HEK293 (cell line): ENCODE data around the gene SCN4A.

Experiments used
- CTCF ChIA-PET: fragments of 350-600 bp; formaldehyde crosslinking; extraction: SDS; loops from one replicate; lab custom pipeline; 2021; ENCODE audit warnings: antibody characterized with exemption; lab: Yijun Ruan, JAX
- POLR2A ChIA-PET: fragments of 300-600 bp; formaldehyde crosslinking; extraction: SDS; loops from one replicate; lab custom pipeline; 2020; ENCODE audit warnings: antibody characterized with exemption, inconsistent platforms; lab: Yijun Ruan, JAX
- H3K27ac ChIP-seq: fragments of 200-500 bp; sonication (Bioruptor generic); 2 replicates; pipeline ENCODE4 v1.5.1; 2014; ENCODE audit warnings: low read depth, low read length, control low read depth, inconsistent platforms; ENCODE audit errors: extremely low read depth
- H3K36me3 ChIP-seq, 2 experiments: fragments of 200-500 bp in 1 of 2; sonication (Bioruptor generic) in 1 of 2; 1 replicate in 1 of 2; 2 replicates in 1 of 2; pipeline ENCODE4 v1.5.1; 2014 to 2017; ENCODE audit warnings: inconsistent platforms in 2 of 2, low read length in 2 of 2; ENCODE audit not compliant: control insufficient read depth in 2 of 2, insufficient read depth in 1 of 2
- H3K4me1 ChIP-seq: fragments of 200-500 bp; sonication (Bioruptor generic); 2 replicates; pipeline ENCODE4 v1.5.1; 2014; ENCODE audit warnings: mild to moderate bottlenecking, low read length, inconsistent platforms; ENCODE audit not compliant: control insufficient read depth, insufficient read depth
- H3K4me3 ChIP-seq: 2 replicates; pipeline ENCODE4 v1.5.1; 2011; ENCODE audit warnings: low read depth, mild to moderate bottlenecking, control low read depth, low read length, moderate library complexity
- H3K9me3 ChIP-seq: fragments of 200-500 bp; sonication (Bioruptor generic); 2 replicates; pipeline ENCODE4 v1.5.1; 2014; ENCODE audit warnings: low read depth, low read length, inconsistent platforms; ENCODE audit not compliant: control insufficient read depth, insufficient read depth
- EGR2 ChIP-seq: fragments of 450-650 bp; formaldehyde crosslinking; IDR thresholded peaks from 2 replicates; pipeline ENCODE4 v1.5.1; 2016; ENCODE audit warnings: low read depth, missing biosample characterization, missing genetic modification characterization
- KLF1 ChIP-seq: fragments of 450-650 bp; formaldehyde crosslinking; IDR thresholded peaks from 2 replicates; pipeline ENCODE4 v1.5.1; 2016; ENCODE audit warnings: missing biosample characterization, missing genetic modification characterization
- KLF8 ChIP-seq: fragments of 450-650 bp; formaldehyde crosslinking; IDR thresholded peaks from 2 replicates; pipeline ENCODE4 v1.5.1; 2016; ENCODE audit warnings: missing biosample characterization, missing genetic modification characterization
- KLF9 ChIP-seq: fragments of 450-650 bp; formaldehyde crosslinking; IDR thresholded peaks from 2 replicates; pipeline ENCODE4 v1.5.1; 2016; ENCODE audit warnings: missing biosample characterization, missing genetic modification characterization, low read depth
- TRIM28 ChIP-seq: IDR thresholded peaks from 2 replicates; pipeline ENCODE4 v1.6.1; 2011; ENCODE audit warnings: low read length, control low read depth, borderline replicate concordance
- ZBTB21 ChIP-seq: fragments of 450-650 bp; formaldehyde crosslinking; IDR thresholded peaks from 2 replicates; pipeline ENCODE4 v1.5.1; 2017; ENCODE audit warnings: missing biosample characterization, missing genetic modification characterization
- ZFHX2 ChIP-seq: fragments of 450-650 bp; formaldehyde crosslinking; conservative IDR thresholded peaks from 2 replicates; pipeline ENCODE4 v1.5.1; 2016; ENCODE audit warnings: missing biosample characterization, missing genetic modification characterization
- ZNF133 ChIP-seq: fragments of 450-650 bp; formaldehyde crosslinking; IDR thresholded peaks from 2 replicates; pipeline ENCODE4 v1.5.1; 2016; ENCODE audit warnings: missing biosample characterization, missing genetic modification characterization
- ZNF138 ChIP-seq: fragments of 450-650 bp; formaldehyde crosslinking; IDR thresholded peaks from 2 replicates; pipeline ENCODE4 v1.5.1; 2016; ENCODE audit warnings: missing biosample characterization, missing genetic modification characterization, borderline replicate concordance
- ZNF140 ChIP-seq: fragments of 450-650 bp; formaldehyde crosslinking; IDR thresholded peaks from 2 replicates; pipeline ENCODE4 v1.5.1; 2016; ENCODE audit warnings: missing biosample characterization, missing genetic modification characterization
- ZNF169 ChIP-seq: fragments of 450-650 bp; formaldehyde crosslinking; IDR thresholded peaks from 2 replicates; pipeline ENCODE4 v1.5.1; 2016; ENCODE audit warnings: missing biosample characterization, missing genetic modification characterization
- ZNF2 ChIP-seq: fragments of 450-650 bp; formaldehyde crosslinking; IDR thresholded peaks from 2 replicates; pipeline ENCODE4 v1.5.1; 2016; ENCODE audit warnings: missing biosample characterization, missing genetic modification characterization
- ZNF391 ChIP-seq: fragments of 450-650 bp; formaldehyde crosslinking; IDR thresholded peaks from 2 replicates; pipeline ENCODE4 v1.5.1; 2016; ENCODE audit warnings: low read depth, missing biosample characterization, missing genetic modification characterization, borderline replicate concordance
- ZNF433 ChIP-seq: fragments of 450-650 bp; formaldehyde crosslinking; IDR thresholded peaks from 2 replicates; pipeline ENCODE4 v1.5.1; 2016; ENCODE audit warnings: missing biosample characterization, missing genetic modification characterization, low read depth
- ZNF473 ChIP-seq: fragments of 450-650 bp; formaldehyde crosslinking; IDR thresholded peaks from 2 replicates; pipeline ENCODE4 v1.5.1; 2017; ENCODE audit warnings: missing biosample characterization, missing genetic modification characterization
- ZNF48 ChIP-seq: fragments of 450-650 bp; formaldehyde crosslinking; IDR thresholded peaks from 2 replicates; pipeline ENCODE4 v1.5.1; 2016; ENCODE audit warnings: missing biosample characterization, missing genetic modification characterization
- ZNF585B ChIP-seq: fragments of 450-650 bp; formaldehyde crosslinking; IDR thresholded peaks from 2 replicates; pipeline ENCODE4 v1.5.1; 2016; ENCODE audit warnings: missing biosample characterization, missing genetic modification characterization
- ZNF660 ChIP-seq: fragments of 450-650 bp; IDR thresholded peaks from 2 replicates; pipeline ENCODE4 v1.5.1; 2018; ENCODE audit warnings: missing biosample characterization, mild to moderate bottlenecking, missing genetic modification characterization
- ZNF670 ChIP-seq: fragments of 450-650 bp; formaldehyde crosslinking; IDR thresholded peaks from 2 replicates; pipeline ENCODE4 v1.5.1; 2016; ENCODE audit warnings: missing biosample characterization, missing genetic modification characterization, low read depth
- ZNF776 ChIP-seq: fragments of 450-650 bp; formaldehyde crosslinking; IDR thresholded peaks from 2 replicates; pipeline ENCODE4 v1.5.0; 2017; ENCODE audit warnings: missing biosample characterization, missing genetic modification characterization, borderline replicate concordance
- TF ChIP-seq, protein P1 (sequence below): fragments of 450-650 bp; formaldehyde crosslinking; IDR thresholded peaks from 2 replicates; pipeline ENCODE4 v1.5.1; 2017; ENCODE audit warnings: missing biosample characterization, missing genetic modification characterization
- TF ChIP-seq, protein P2 (sequence below): fragments of 450-650 bp; formaldehyde crosslinking; optimal IDR thresholded peaks from 2 replicates; pipeline ENCODE3; 2016; ENCODE audit warnings: missing biosample characterization, mild to moderate bottlenecking, missing genetic modification characterization
- TF ChIP-seq, protein P3 (sequence below): fragments of 450-650 bp; formaldehyde crosslinking; IDR thresholded peaks from 2 replicates; pipeline ENCODE4 v1.5.1; 2017; ENCODE audit warnings: missing biosample characterization, mild to moderate bottlenecking, missing genetic modification characterization, moderate library complexity
- TF ChIP-seq, protein P4 (sequence below): fragments of 450-650 bp; formaldehyde crosslinking; IDR thresholded peaks from 2 replicates; pipeline ENCODE4 v1.5.1; 2017; ENCODE audit warnings: missing biosample characterization, missing genetic modification characterization
- TF ChIP-seq, protein P5 (sequence below): fragments of 450-650 bp; formaldehyde crosslinking; IDR thresholded peaks from 2 replicates; pipeline ENCODE4 v1.5.1; 2016; ENCODE audit warnings: missing biosample characterization, missing genetic modification characterization

SCN4A gene

DNA sequence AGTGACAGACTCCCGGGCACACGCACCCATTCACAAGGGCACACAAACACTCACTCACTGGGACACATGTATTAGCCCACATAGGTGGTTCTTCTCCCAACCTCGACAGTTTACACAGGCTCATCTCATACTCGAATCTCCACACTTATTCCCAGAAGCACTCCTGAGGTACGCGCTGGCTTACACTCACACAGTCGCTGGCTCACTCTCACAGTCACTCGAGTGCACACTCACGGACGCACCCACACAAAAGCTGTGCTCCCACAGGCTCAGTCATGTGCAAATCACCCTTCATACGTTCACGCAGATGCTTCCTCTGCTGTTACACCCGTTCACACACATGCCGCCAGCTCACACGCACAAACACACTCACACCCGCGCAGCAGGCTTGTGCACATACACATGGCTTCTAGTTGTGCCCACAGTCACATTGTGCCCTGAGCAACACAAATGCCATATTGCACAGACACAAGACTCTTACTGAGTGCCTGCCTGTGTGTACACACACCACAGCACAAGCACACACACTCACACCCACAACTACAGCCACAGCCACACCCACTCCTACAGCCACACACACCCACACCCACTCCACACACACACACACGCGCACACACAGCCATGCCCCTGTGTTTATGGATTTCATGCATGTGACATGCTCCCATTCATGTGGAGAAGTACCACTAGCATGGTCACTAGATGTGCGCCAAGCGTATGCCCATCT, 17.1 kb upstream of the SCN4A start:
- Histone ChIP-seq H3K36me3 (no peaks in the 10 kb centered on the region), H3K4me1 (no peaks in the 10 kb centered on the region), H3K27ac (no peak overlapping the region), H3K4me3 (no peak overlapping the region), H3K9me3 (no peaks in the 10 kb centered on the region)
- CTCF ChIA-PET, result interaction anchor here (0.6 to 2.0 kb wide), 7 partner anchors 10 to 429 kb away, joined by 3 to 9 read pairs (median 3); partner anchors contain the start of gene GH1
- TF ChIP-seq, protein P1, sequence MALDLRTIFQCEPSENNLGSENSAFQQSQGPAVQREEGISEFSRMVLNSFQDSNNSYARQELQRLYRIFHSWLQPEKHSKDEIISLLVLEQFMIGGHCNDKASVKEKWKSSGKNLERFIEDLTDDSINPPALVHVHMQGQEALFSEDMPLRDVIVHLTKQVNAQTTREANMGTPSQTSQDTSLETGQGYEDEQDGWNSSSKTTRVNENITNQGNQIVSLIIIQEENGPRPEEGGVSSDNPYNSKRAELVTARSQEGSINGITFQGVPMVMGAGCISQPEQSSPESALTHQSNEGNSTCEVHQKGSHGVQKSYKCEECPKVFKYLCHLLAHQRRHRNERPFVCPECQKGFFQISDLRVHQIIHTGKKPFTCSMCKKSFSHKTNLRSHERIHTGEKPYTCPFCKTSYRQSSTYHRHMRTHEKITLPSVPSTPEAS (tag by site-specific recombination), result 0 out of 2 replicates have a peak, but pooled peaks have one; percentile 26
- TF ChIP-seq KLF8 (tag by site-specific recombination) (no peak), KLF9 (tag by site-specific recombination) (peak; percentile 94), EGR2 (tag by site-specific recombination) (peak; percentile 94), ZNF169 (tag by site-specific recombination) (no peak), KLF1 (tag by site-specific recombination) (0 out of 2 replicates have a peak, but pooled peaks have one; percentile 17), ZNF133 (tag by site-specific recombination) (no peak), ZNF660 (no peak), ZFHX2 (peak; percentile 97)
- TF ChIP-seq, protein P2, sequence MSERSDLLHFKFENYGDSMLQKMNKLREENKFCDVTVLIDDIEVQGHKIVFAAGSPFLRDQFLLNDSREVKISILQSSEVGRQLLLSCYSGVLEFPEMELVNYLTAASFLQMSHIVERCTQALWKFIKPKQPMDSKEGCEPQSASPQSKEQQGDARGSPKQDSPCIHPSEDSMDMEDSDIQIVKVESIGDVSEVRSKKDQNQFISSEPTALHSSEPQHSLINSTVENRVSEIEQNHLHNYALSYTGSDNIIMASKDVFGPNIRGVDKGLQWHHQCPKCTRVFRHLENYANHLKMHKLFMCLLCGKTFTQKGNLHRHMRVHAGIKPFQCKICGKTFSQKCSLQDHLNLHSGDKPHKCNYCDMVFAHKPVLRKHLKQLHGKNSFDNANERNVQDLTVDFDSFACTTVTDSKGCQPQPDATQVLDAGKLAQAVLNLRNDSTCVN (tag by site-specific recombination), result peak; percentile 11
- POLR2A ChIA-PET, result no interaction called here

DNA sequence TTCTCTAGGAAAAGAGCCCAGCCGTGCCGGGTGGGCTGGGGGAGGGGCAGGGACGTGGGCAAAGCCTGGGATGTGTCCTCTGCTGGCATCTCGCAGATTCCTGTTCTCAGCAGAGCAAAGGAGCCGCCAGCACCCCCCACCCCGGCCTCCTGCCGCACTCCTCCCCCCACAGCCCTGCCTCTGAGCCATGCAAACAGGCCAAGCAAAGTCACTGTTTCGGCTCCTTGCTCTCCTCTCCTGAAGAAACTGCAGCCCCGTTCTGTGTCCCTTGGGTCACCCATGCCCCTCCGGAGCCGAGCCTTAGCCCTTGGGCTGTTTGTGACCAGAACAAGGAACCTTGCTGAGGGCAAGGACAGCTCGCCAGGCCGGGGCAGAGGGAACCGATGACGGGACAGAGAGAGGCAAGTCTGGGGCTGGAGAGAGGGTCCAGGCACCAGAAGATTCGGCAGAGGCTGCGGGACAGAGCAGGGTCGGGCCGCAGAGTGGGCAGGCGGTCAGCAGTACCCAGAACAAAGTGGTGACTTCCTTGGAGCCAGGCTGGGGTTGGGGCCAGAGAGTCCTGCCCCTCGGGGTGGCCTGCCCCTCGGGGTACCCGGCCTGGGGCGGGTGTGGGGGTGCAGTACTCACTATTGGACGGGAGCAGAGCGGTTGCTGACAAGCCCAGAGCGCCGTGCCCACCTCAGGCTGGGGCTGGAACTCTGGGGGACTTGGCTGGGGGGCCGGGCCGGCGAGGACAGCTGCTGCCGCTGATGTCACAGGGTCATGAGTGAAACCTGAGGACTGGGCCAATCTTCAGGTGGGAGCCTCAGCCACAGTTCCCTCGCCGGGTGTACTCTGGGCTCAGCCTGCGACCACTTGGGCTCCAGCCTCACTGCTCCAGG, 16.3 kb upstream of the SCN4A start:
- Histone ChIP-seq H3K4me1 (no peaks in the 10 kb centered on the region), H3K4me3 (no peak overlapping the region), H3K9me3 (no peaks in the 10 kb centered on the region), H3K27ac (no peak overlapping the region), H3K36me3 (no peaks in the 10 kb centered on the region)
- TF ChIP-seq ZNF391 (tag by site-specific recombination) (no peak), ZNF585B (tag by site-specific recombination) (no peak), ZNF670 (no peak), ZNF2 (tag by site-specific recombination) (no peak)
- TF ChIP-seq, protein P3, sequence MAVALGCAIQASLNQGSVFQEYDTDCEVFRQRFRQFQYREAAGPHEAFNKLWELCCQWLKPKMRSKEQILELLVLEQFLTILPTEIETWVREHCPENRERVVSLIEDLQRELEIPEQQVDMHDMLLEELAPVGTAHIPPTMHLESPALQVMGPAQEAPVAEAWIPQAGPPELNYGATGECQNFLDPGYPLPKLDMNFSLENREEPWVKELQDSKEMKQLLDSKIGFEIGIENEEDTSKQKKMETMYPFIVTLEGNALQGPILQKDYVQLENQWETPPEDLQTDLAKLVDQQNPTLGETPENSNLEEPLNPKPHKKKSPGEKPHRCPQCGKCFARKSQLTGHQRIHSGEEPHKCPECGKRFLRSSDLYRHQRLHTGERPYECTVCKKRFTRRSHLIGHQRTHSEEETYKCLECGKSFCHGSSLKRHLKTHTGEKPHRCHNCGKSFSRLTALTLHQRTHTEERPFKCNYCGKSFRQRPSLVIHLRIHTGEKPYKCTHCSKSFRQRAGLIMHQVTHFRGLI (tag by site-specific recombination), result no peak
- ChIA-PET CTCF (interaction anchor here (0.6 to 2.0 kb wide), 3 partner anchors 39 to 69 kb away, joined by 3 to 9 read pairs (median 4); partner anchors contain the start of gene GH1), POLR2A (no interaction called here)

DNA sequence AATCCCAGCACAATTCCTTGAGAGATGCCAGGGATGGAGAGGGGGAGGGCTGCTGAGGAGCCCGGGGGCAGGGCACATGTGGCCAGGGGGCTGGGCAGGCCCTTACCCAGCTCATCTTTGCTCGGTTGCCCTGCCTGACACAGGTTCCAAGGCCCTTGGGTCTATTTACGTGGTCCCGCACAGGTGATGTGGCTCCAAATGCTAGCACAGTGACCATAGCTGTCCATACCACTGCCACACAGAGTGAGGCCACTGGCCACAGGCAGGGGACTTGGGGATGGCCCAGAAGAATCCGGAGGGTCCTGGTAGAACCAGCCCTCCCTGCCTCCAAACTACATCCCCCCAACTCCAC, 15.4 kb upstream of the SCN4A start:
- CTCF ChIA-PET, result interaction anchor here (0.6 to 1.4 kb wide), 5 partner anchors 39 to 95 kb away, joined by 3 to 5 read pairs (median 3); no protein-coding TSS in a partner anchor
- Histone ChIP-seq H3K9me3 (no peaks in the 10 kb centered on the region), H3K4me3 (no peak overlapping the region), H3K4me1 (no peaks in the 10 kb centered on the region), H3K27ac (no peak overlapping the region), H3K36me3 (no peaks in the 10 kb centered on the region)
- POLR2A ChIA-PET, result no interaction called here
- TF ChIP-seq ZNF776, result no peak
- TF ChIP-seq, protein P4, sequence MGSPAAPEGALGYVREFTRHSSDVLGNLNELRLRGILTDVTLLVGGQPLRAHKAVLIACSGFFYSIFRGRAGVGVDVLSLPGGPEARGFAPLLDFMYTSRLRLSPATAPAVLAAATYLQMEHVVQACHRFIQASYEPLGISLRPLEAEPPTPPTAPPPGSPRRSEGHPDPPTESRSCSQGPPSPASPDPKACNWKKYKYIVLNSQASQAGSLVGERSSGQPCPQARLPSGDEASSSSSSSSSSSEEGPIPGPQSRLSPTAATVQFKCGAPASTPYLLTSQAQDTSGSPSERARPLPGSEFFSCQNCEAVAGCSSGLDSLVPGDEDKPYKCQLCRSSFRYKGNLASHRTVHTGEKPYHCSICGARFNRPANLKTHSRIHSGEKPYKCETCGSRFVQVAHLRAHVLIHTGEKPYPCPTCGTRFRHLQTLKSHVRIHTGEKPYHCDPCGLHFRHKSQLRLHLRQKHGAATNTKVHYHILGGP (tag by site-specific recombination), result no peak
- TF ChIP-seq ZNF140 (tag by site-specific recombination), result no peak
- TF ChIP-seq ZNF48 (tag by site-specific recombination), result no peak
- no peak for TF ChIP-seq ZNF433 (tag by site-specific recombination)
- no peak for TF ChIP-seq ZNF473 (tag by site-specific recombination)
- TF ChIP-seq, protein P5, sequence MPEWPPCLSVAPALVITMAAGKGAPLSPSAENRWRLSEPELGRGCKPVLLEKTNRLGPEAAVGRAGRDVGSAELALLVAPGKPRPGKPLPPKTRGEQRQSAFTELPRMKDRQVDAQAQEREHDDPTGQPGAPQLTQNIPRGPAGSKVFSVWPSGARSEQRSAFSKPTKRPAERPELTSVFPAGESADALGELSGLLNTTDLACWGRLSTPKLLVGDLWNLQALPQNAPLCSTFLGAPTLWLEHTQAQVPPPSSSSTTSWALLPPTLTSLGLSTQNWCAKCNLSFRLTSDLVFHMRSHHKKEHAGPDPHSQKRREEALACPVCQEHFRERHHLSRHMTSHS (tag by site-specific recombination), result no peak
- TF ChIP-seq ZBTB21 (tag by site-specific recombination), result no peak
- TF ChIP-seq ZNF138 (tag by site-specific recombination), result no peak
- TF ChIP-seq TRIM28, result no peak
